22Rv1 (cell line): Measurements from ENCODE around the gene MAPT.

ENCODE experiments used
- CTCF ChIP-seq: fragments of 450-650 bp; IDR thresholded peaks from 2 replicates; pipeline ENCODE4 v1.5.1; 2017; ENCODE audit warnings: mild to moderate bottlenecking
- ZFX ChIP-seq: fragments of 450-650 bp; IDR thresholded peaks from 2 replicates; pipeline ENCODE4 v1.6.1; 2017; ENCODE audit warnings: antibody characterized with exemption, borderline replicate concordance

DNA sequence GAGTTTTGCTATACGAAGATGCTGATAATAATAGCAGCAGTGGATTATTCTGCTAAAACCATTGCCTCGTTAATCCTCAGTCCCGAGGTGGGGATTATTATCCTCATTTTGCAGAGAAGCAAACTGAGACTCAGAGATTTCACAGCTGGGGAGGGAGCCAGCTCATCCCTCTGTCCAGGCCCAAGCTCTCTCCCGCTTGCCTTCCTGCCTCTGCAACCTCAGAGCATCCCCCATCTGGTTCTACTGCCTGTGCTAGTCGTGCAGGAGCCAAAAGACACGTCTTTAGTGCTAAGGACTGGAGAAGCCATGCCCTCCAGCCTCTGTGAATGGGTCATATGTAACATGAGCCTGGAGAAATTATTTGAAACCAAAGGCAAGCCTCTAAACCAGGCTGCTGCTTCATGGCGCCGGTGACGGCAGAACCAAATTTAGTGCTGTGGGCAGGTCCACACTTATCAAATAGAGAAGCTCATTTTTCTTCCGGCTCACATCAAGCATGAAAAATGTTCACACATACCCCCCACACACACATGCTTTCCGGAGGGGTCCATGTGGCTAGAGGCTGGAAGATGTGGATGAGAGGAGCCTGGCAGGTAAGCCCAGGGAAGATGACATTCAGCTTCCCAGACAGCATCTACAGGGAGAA, 13.5 kb downstream of the MAPT start:
- TF ChIP-seq CTCF (no peak), ZFX (no peak)
